Amniotic stem cell (primary cell): ENCODE data around the gene ADAMTS9.
"Not testable (repeated sequence)": the region's sequence is repeated elsewhere in the genome, so short reads cannot be mapped to it uniquely, and the experiment has no call there.

ENCODE experiments used
- DNase-seq: peaks from one replicate; lab custom pipeline; 2025; lab: John Stamatoyannopoulos, UW

Gene ADAMTS9

DNA sequence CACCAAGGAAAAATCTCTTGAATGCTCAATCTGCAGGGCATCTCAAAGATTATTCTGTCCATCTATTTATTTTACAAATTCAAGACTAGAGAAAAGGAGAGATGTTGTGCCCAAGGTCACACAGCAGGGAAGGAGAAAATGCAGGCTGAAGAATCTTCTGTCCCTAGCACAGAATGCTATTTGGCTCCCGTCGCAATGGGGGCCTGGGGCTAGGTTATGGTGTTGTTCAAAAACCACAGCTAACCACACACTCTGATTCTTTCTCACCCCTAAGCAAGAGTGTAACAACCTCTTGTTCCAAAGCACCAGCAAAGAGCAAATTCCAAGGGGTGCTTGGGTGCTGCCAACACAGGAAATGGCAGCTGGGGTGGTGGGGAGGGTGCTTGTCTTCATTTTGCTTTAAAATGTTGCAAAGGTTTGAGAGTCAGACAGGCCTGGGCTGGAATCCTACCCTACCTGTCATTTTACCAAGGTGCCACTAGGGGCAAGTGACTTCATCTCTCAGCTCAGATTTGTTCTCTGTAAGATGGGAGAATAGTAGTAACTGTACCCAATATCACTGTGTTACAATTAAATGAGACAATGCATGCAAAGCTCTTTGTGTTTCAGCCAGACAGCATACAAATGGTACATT lies 112.5 kb downstream of the ADAMTS9 start:
- DNase-seq = no peak

GRCh38 chr3:64574194-64574593 lies 113.6 kb downstream of the ADAMTS9 start:
- DNase-seq = no peak

GRCh38 chr3:64571982-64572381 lies 115.8 kb downstream of the ADAMTS9 start:
- no peak for DNase-seq

DNA sequence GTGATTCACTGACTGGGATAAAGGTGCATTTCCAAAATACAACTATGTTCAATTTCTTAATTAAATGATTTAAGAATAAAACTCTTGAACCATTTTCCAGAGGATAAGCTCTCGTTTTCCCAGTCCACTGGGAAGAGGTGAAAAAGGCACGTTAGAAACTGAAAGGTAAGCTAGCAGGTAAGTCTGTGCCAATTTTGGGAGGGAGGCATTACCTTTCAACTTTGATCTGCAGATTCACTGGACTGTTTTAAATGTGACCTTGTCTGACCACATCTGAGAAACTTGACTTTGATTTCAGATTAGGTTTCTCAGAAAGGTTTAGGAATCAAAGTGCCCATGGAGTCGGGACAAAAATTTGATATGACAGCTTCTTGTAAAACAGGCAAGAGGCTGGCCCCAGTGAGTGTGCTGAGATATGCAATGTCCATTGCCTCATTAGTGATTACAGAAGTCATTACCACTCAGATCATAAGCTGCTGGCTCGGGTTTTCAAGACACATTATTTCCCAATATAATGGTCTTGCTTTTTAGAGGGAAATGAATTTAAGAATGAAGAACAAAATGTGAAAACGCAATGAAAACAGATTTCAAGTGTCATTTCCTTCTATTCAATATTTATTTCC lies 118.8 kb downstream of the ADAMTS9 start:
- DNase-seq = no peak

DNA sequence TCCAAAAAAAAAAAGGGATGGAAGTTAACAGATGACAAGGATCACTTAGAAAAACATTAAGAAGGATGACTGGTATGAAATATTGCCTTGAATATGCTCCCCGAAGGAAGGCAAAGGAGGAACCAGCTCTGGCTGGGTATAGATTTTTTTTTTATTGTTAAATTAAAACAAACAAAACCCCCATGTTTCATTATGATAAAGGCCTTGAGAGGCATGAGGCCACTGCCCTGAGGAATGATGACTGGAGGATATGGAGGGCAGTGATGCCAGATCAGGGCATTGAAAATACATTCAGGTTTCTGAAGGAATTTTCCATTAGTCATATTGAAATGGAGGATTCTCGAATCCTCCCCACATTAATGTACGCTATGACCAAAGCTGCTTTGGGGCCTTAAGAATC lies 120.9 kb downstream of the ADAMTS9 start:
- DNase-seq = no peak

DNA sequence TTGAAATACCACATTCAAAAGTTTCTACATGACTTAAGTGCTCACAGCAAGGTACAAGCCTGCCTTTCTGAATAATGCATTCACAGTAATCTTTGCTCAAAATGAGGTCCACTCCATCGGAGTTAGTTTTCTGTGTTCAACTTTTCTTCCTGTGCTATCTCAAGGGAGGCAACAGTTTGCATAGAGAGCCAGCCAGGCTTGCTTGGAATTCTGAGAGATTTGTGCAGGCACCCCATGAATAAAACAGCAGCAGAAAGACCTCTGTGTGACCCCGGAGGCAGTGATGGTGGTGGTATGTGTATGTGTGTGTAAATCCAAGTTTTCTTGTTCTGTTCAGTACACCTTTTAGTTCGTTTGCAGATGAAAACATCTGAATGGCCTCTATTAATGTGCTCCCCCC lies 124.0 kb downstream of the ADAMTS9 start:
- DNase-seq = no peak

GRCh38 chr3:64561868-64562267 lies 125.9 kb downstream of the ADAMTS9 start:
- DNase-seq = no peak

GRCh38 chr3:64561325-64561843 lies 126.4 kb downstream of the ADAMTS9 start:
- no peak for DNase-seq

DNA sequence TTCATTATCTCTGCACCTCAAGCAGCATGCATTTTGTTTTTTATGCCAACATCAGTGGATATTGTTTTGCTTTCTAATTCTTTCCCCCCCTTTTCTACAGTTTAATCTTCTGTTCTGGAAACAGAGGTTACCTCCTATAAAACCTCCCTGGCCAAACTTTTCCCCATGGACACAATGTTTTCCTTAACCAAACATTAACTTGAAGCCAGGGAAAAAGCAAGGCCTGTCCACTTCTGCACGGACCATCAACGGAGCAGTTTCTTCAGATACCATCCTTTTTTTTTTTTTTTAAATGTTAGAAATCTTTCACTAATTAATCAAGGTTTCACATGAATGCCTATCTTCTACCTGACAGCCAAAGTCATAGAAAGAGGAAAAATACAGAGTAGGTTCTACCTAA lies 127.0 kb downstream of the ADAMTS9 start:
- no peak for DNase-seq

DNA sequence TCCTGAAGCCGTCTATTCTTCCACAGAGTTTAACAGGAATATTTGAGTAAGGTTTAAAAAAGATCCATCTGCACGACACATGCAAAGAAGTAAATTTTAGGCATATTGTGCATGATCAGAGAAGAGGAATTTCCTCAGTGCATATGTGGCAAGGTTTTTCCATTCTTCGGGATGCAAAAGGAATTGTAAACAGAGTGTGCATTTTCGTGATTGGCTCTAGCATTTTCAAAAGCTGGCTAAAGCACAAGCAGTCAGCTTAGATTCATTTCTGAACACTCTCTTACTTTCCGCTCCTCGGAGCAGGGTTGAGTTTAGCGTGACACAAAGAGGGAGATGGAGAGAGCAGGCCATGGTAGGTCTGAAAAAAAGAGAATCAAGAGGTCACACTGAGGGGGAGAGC lies 128.2 kb downstream of the ADAMTS9 start:
- DNase-seq = no peak

GRCh38 chr3:64556046-64556445 lies 131.8 kb downstream of the ADAMTS9 start:
- no peak for DNase-seq

GRCh38 chr3:64555351-64555750 lies 132.4 kb downstream of the ADAMTS9 start:
- DNase-seq = no peak

DNA sequence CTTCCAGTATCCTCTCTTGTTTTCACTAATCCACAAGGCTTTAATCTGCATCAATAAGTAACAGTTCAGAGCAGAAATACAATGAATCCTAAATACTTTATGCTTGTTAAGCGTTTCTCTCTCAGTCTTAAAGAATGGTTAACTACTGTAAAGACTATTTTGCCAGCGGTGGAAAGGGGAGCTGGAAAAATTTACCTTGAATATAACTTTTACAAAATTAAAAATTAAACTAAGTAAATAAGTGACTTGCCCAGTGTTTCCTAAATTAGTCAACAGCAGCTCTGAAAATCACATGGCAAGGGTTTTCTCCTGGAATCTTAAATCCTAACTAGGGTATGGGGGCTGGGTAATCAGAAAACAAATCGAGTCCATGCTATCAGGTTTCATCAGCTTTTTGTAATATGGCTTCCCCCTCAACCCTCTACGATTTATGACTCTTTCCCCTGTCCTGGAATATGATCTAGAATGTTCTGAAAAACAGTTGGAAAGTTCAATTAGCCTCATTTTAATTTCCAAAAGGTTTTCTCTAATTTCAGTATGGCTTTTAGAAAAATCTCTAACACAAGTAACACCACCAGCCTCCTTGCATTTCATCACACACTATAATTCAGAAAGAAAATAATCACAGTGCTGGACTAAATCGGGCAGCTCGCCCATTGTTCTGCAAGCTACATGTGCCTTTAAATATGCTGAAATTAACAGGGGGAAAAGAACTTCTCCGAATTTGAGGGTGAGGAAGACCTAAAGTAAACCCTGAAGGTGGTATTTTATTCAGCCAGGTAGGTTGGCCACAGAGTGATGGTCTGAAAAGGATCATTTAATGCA lies 133.5 kb downstream of the ADAMTS9 start:
- no peak for DNase-seq

GRCh38 chr3:64552966-64553365 lies 134.8 kb downstream of the ADAMTS9 start:
- no peak for DNase-seq

DNA sequence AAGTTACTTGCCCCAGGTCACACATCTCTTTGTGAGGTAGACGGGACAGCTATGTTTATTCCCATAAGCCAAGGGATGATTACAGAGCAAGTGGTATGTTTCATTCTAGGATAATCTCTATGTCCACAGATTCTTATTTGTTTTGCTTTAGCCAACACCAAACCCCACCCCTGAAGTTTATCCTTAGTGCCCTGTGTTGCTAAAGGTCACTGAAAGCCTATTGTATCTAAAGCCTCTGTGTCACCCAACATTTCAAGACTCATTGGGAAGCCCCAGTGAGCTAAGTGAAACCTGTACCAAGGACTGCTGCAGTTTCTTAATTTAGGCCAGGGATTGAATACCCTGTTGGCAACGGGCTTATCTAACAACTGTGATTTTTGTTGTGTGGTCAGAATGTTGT lies 135.6 kb downstream of the ADAMTS9 start:
- DNase-seq = no peak

GRCh38 chr3:64551697-64552096 lies 136.1 kb downstream of the ADAMTS9 start:
- DNase-seq = no peak

- no peak for DNase-seq
These were observed 137.1 kb downstream of the ADAMTS9 start for GRCh38 chr3:64550745-64551144.

DNA sequence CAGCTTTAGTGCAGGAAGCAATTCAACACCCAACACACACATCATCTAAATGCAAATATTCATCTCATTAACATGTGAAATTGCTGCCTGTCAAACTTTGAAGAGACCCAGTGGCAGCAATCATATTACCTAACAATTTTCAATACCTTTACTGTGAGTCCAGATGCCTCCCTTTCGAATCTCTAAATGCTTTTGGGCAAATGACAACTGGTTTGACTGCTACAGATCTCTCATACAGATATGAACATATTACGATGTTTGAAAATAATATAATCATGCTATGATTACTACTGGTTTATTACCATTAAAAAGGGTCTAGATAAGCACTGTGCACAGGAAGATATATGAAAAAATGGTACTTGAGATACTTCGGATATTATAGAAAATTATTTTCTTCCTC lies 137.9 kb downstream of the ADAMTS9 start:
- DNase-seq = no peak

- DNase-seq = no peak
These were observed 139.5 kb downstream of the ADAMTS9 start for GRCh38 chr3:64548200-64548889.

DNA sequence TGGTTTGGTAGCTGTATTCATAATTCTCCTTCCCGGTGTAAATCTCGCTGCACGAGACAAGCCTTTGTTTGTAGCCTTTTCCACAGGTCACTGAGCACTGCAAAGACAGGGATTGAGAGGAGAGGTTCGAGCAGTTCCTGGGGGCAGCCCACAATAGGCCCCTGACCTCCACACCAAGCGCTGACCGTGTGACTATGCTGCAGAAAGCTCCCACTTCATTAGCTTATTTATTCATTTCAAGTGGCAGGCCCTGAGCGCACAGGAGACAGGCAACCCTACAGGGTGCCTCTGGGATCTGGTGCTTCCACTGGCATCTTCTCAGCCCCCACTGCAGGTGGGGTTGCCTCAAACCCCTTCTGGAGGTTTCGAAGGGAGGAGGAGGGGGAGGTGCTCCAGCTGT lies 140.9 kb downstream of the ADAMTS9 start:
- no peak for DNase-seq

DNA sequence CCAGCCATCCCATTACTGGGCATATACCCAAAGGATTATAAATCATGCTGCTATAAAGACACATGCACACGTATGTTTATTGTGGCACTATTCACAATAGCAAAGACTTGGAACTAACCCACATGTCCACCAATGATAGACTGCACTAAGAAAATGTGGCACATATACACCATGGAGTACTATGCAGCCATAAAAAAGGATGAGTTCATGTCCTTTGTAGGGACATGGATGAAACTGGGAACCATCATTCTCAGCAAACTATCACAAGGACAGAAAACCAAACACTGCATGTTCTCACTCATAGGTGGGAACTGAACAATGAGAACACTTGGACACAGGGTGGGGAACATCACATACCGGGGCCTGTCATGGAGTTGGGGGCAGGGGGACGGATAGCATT lies 142.6 kb downstream of the ADAMTS9 start:
- not testable (repeated sequence) for DNase-seq

DNA sequence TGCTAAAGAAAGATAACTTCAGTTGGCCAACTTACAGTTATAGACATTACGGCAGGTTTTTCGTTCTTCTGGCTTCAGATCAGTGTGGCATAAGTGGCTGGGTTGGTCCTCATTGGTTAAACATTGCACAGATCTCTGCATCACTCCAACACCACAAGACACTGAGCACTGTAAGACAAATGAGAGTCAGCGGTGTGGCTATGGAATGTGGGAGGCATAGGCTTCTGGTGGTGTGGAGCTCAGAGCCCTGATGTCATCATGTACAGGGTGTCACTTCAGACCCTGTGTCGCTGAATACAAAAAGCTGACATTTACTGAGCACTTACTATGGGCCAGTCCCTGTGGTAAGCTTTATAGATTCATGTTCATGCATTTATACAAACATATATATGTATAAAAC lies 146.0 kb downstream of the ADAMTS9 start:
- no peak for DNase-seq
